ENCODE results near the gene CBARP. TPM values are rescaled to one million over a fixed set of nuclear protein-coding genes. Genes with fewer than 3 reads are reported as not detected.
A peak's percentile ranks its signal among the peaks of the same experiment; 100 is the strongest.

Gene CBARP
- total RNA-seq, 2 donors from 2014 or later, result 21.5 to 28.5 TPM

DNA sequence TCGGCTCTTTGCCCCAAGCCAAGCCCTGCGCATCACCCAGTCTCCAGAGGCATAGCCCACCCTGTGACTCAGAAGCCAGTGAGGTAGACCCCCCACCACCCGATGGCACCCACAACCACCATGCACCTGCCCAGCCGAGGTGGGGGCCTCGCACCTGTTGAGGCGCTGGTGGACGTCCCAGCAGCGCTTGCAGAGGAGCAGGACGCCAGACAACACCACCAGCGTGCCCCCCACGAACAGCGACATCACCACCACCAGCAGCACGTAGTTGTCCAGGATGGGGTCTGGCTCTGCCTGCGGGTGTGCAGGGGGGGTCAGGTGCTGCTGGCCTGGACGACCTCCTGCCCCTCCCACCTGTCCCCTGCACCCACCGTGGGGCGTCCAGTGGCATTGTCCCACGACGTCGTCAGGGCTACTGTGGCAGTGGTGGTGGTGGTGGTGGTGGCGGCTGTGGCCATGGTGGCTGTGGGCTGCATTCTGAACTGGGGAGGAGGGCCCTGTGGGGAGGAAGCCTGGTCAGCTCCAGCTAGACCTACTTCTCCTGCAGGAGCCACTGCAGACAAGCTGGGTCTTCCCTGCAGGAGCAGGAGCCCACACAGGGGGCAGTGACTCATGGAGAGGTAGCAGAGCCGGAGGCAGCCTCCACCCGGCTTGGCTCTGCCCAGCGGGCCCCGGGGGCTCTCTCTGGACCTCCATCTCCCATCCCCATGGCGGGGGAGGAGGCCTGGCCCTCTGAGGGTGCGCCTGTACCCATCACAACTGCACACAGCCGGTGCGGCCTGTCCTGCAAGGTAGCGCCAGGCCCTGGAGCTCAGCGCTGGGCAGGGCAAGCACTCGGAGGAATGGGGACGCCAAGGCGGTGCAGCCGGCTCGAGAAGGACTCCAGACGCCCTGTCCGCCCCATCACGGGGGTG is 1.9 kb downstream of the CBARP start:
- H3K27me3 ChIP-seq (ENCODE audit: control insufficient read depth, insufficient read depth, low read length, poor library complexity, severe bottlenecking), result no peaks in the 10 kb centered on the region
- TF ChIP-seq, protein P1, sequence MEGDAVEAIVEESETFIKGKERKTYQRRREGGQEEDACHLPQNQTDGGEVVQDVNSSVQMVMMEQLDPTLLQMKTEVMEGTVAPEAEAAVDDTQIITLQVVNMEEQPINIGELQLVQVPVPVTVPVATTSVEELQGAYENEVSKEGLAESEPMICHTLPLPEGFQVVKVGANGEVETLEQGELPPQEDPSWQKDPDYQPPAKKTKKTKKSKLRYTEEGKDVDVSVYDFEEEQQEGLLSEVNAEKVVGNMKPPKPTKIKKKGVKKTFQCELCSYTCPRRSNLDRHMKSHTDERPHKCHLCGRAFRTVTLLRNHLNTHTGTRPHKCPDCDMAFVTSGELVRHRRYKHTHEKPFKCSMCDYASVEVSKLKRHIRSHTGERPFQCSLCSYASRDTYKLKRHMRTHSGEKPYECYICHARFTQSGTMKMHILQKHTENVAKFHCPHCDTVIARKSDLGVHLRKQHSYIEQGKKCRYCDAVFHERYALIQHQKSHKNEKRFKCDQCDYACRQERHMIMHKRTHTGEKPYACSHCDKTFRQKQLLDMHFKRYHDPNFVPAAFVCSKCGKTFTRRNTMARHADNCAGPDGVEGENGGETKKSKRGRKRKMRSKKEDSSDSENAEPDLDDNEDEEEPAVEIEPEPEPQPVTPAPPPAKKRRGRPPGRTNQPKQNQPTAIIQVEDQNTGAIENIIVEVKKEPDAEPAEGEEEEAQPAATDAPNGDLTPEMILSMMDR (conservative IDR thresholded peaks at IDR 0.05), result no peak
- peaks cover 10% of the 10 kb centered on the region for H3K36me3 ChIP-seq (ENCODE audit: control insufficient read depth, insufficient read depth, low read length)
- H3K9me3 ChIP-seq (ENCODE audit: control insufficient read depth, low read length), result no peaks in the 10 kb centered on the region
- H3K4me1 ChIP-seq (ENCODE audit: control insufficient read depth, insufficient read depth, low read length), result no peaks in the 10 kb centered on the region
- peak overlapping the region; percentile 85 for H3K27ac ChIP-seq (ENCODE audit: low read depth, low read length)
- peak overlapping the region; percentile 67 for H3K4me3 ChIP-seq (ENCODE audit: low read length)
- no peaks in the 10 kb centered on the region for H3K27me3 Mint-ChIP-seq (ENCODE audit: insufficient read depth)
- no peaks in the 10 kb centered on the region for H3K9me3 Mint-ChIP-seq
- WGBS, 2 experiments (ENCODE audit: insufficient coverage in 1 of 2, insufficient read length in 1 of 2), result 90 to 96% methylated on average over 11 to 36 of the region's 39 CpGs
- no peak for DNase-seq
- H3K9ac ChIP-seq (ENCODE audit: extremely low read depth, low read length, poor library complexity, severe bottlenecking), result no peak overlapping the region
- H3K4me3 Mint-ChIP-seq, result peak overlapping the region; percentile 60
- H3K27ac Mint-ChIP-seq, result no peak overlapping the region
- peaks cover 14% of the 10 kb centered on the region for H3K36me3 Mint-ChIP-seq (ENCODE audit: low read depth)
- H3K4me1 Mint-ChIP-seq, result peaks cover 6% of the 10 kb centered on the region

DNA sequence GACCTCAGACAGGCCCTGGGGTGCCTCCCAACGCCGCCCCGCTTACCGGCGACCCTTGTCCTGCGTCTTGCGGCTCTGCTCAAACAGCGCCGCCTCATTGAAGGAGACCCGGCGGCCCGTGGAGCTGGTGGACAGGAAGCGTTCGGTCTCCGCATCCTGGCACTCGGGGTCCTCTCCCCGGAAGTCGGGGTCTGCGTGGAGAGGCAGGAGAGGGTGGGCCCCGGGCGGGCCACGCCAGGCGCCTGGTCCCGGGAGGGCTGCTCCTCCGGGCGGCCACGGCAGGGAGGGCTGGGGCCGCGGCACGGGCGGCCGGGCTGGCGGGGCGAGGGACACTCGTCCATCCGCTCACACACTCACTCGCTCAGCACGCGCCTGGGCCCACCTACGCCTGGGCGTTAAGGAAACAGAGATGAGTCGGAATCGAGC is 2.8 kb downstream of the CBARP start:
- Mint-ChIP-seq H3K4me1 (peaks cover 6% of the 10 kb centered on the region), H3K9me3 (no peaks in the 10 kb centered on the region), H3K27ac (no peak overlapping the region), H3K27me3 (ENCODE audit: insufficient read depth) (no peaks in the 10 kb centered on the region), H3K4me3 (no peak overlapping the region), H3K36me3 (ENCODE audit: low read depth) (peaks cover 14% of the 10 kb centered on the region)
- Histone ChIP-seq H3K9me3 (ENCODE audit: control insufficient read depth, low read length) (no peaks in the 10 kb centered on the region), H3K4me1 (ENCODE audit: control insufficient read depth, insufficient read depth, low read length) (no peaks in the 10 kb centered on the region), H3K36me3 (ENCODE audit: control insufficient read depth, insufficient read depth, low read length) (peaks cover 10% of the 10 kb centered on the region), H3K27me3 (ENCODE audit: control insufficient read depth, insufficient read depth, low read length, poor library complexity, severe bottlenecking) (no peaks in the 10 kb centered on the region), H3K27ac (ENCODE audit: low read depth, low read length) (no peak overlapping the region), H3K4me3 (ENCODE audit: low read length) (no peak overlapping the region), H3K9ac (ENCODE audit: extremely low read depth, low read length, poor library complexity, severe bottlenecking) (no peak overlapping the region)
- DNase-seq, result no peak
- 95 to 96% methylated on average over 37 to 43 of the region's 43 CpGs for WGBS, 2 experiments (ENCODE audit: insufficient coverage in 1 of 2, insufficient read length in 1 of 2)
- TF ChIP-seq, protein P1 (conservative IDR thresholded peaks at IDR 0.05), result no peak

DNA sequence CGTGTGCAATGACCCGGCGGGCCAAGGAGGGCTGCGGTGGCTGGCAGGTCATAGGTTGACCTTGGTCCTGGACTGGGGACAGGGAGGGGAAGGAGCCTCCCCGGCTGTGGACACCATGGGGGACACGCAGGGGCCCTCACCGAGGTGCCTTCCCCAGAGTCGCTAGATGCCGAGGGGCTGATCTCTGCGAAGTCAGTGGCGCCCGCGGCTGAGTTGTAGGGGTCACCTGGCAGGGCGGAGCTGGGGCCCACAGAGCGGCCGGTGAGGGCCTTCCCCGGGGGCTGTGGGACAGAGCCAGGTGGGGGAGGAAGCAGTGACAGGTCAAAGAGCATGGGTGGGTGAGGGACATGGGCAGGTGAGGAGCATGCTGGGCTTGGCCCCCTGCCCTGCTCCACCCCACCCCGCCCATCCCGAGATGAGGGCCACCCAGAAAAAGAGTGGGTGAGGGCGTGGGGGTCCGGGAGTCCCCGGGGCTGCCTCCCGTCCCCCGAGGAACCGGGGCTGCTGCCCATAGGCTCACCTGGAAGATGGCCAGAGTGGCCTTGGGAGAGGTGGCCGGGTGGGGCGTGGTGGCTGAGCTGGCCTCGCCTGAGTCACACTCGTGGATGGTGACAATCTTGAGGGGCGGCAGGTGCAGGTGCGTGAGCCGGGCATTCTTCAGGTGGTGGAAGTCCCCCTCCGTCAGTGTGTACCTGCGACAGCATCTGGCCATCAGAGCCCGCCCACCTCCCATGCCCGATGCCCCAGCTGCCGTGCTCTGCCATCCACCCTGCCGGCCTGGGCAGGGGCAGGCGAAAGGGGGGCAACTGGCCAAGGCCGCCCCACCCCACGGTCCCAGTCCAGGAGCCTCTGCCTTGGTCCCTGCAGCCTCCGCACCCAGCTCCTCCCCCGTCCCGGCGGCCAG is 3.5 kb downstream of the CBARP start:
- DNase-seq, result no peak
- no peak overlapping the region for H3K9ac ChIP-seq (ENCODE audit: extremely low read depth, low read length, poor library complexity, severe bottlenecking)
- no peaks in the 10 kb centered on the region for H3K27me3 ChIP-seq (ENCODE audit: control insufficient read depth, insufficient read depth, low read length, poor library complexity, severe bottlenecking)
- peaks cover 4% of the 10 kb centered on the region for H3K4me1 Mint-ChIP-seq
- H3K36me3 Mint-ChIP-seq (ENCODE audit: low read depth), result peaks cover 14% of the 10 kb centered on the region
- no peaks in the 10 kb centered on the region for H3K4me1 ChIP-seq (ENCODE audit: control insufficient read depth, insufficient read depth, low read length)
- H3K4me3 Mint-ChIP-seq, result no peak overlapping the region
- H3K36me3 ChIP-seq (ENCODE audit: control insufficient read depth, insufficient read depth, low read length), result peaks cover 10% of the 10 kb centered on the region
- H3K9me3 ChIP-seq (ENCODE audit: control insufficient read depth, low read length), result no peaks in the 10 kb centered on the region
- no peak overlapping the region for H3K27ac Mint-ChIP-seq
- TF ChIP-seq, protein P1 (conservative IDR thresholded peaks at IDR 0.05), result no peak
- WGBS, 2 experiments (ENCODE audit: insufficient coverage in 1 of 2, insufficient read length in 1 of 2), result 94 to 96% methylated on average over 21 to 45 of the region's 45 CpGs
- H3K27ac ChIP-seq (ENCODE audit: low read depth, low read length), result no peak overlapping the region
- no peaks in the 10 kb centered on the region for H3K9me3 Mint-ChIP-seq
- no peak overlapping the region for H3K4me3 ChIP-seq (ENCODE audit: low read length)
- H3K27me3 Mint-ChIP-seq (ENCODE audit: insufficient read depth), result no peaks in the 10 kb centered on the region

Data from endodermal cell (in vitro differentiated cells).